Mucosa of rectum (tissue), 2 donors: ENCODE data around the gene EEF2KMT.

Experiments
- H3K27ac ChIP-seq, 2 donors: one replicate each; pipeline ENCODE4 v1.7.0; 2013; ENCODE audit warnings: inconsistent platforms in 2 of 2, low read depth in 2 of 2, low read length in 2 of 2
- H3K27me3 ChIP-seq, 2 donors: one replicate each; pipeline ENCODE4 v1.7.0; 2013; ENCODE audit warnings: low read length in 2 of 2; ENCODE audit not compliant: control insufficient read depth in 2 of 2, insufficient read depth in 2 of 2
- H3K36me3 ChIP-seq, 2 donors: one replicate each; pipeline ENCODE4 v1.7.0; 2013; ENCODE audit warnings: low read length in 2 of 2; ENCODE audit not compliant: control insufficient read depth in 2 of 2, insufficient read depth in 2 of 2
- H3K4me1 ChIP-seq, 2 donors: one replicate each; pipeline ENCODE4 v1.7.0; 2013; ENCODE audit warnings: low read length in 2 of 2, mild to moderate bottlenecking in 1 of 2; ENCODE audit not compliant: control insufficient read depth in 2 of 2, insufficient read depth in 2 of 2
- H3K4me3 ChIP-seq, 2 donors: one replicate each; pipeline ENCODE4 v1.7.0; 2013; ENCODE audit warnings: low read length in 2 of 2
- H3K9ac ChIP-seq, 2 donors: one replicate each; pipeline ENCODE4 v1.7.0; 2013; ENCODE audit warnings: low read length in 2 of 2, low read depth in 1 of 2, mild to moderate bottlenecking in 1 of 2
- H3K9me3 ChIP-seq, 2 donors: one replicate each; pipeline ENCODE4 v1.7.0; 2013; ENCODE audit warnings: low read length in 2 of 2; ENCODE audit not compliant: control insufficient read depth in 2 of 2
- donor health status: healthy.
- donor health status: Normal muscosa, but diverticular disease.

EEF2KMT gene

DNA sequence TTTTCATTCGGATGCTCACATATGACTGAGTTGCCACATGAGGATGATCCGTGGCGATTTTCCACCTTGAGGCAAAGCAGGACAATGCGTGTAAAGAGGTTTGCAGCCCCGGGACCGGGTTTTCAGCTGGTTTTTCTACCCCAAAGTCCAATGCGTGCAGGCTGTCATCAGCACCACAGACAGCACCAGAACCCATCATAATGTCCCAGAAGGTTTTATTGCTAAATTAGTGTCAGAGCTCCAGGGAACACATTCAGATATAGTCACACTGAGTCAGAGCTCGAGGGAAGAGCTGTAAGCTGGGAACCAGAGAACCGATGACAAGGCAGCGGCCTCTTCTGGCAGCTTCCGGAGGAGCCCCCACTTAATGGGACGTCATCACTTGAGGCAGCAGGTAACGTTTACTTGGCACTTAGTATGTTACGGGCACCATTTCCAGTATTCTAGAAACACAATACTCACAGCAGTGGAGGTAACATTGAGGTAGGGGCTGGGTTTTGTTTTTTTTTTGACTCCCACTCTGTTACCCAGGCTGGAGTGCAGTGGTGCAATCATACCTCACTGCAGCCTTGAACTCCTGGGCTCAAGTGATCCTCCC is 54.9 kb downstream of the EEF2KMT start:
- Histone ChIP-seq H3K27ac (no peak overlapping the region), H3K9ac (no peak overlapping the region), H3K4me3 (no peak overlapping the region), H3K27me3 (no peaks in the 10 kb centered on the region), H3K36me3 (no peaks in the 10 kb centered on the region), H3K4me1 (no peaks in the 10 kb centered on the region), H3K9me3 (no peaks in the 10 kb centered on the region)

DNA sequence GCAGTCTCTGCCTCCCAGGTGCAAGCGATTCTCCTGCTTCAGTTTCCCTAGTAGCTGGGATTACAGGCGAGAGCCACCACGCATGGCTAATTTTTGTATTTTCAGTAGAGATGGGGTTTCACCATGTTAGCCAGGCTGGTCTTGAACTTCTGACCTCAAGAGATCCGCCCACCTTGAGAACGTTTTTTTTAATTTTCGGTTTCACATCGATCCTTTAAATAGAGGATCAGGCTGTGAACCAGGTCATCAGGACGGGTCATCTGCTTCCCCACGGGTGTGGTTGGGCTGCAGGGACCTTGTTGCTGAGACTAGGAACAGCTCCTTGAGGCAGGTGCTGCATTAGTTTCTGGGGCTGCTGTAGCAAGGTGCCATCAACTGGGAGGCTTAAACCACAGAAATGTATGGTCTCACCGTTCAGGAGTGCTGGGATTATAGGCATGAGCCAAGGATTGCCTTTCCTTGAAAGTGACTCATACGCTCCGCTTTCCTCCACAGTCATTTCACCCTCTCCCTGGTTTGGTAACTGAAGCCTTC is 55.9 kb downstream of the EEF2KMT start:
- H3K27me3 ChIP-seq: no peaks in the 10 kb centered on the region
- no peak overlapping the region for H3K27ac ChIP-seq
- H3K4me3 ChIP-seq: no peak overlapping the region
- no peaks in the 10 kb centered on the region for H3K4me1 ChIP-seq
- H3K9me3 ChIP-seq: no peaks in the 10 kb centered on the region
- no peaks in the 10 kb centered on the region for H3K36me3 ChIP-seq
- H3K9ac ChIP-seq: no peak overlapping the region

DNA sequence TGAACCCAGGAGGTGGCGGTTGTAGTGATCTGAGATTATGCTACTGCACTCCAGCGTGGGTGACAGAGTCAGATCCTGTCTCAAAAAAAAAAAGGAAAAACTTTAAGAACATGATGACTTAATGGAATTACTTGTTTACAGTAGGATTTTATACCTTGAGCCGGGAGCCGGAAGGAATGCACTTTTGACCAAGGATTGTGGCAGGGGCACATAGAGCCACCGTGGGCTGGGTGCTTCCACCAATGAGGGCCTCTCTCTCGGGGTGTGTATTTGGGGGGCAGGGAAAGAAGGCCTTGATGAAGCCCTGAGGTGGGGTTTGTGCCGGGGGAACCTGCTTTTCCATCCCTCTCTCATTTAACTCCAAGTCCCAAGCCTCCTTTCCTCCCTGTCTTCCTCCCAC is 57.1 kb downstream of the EEF2KMT start:
- Histone ChIP-seq H3K36me3 (no peaks in the 10 kb centered on the region), H3K4me1 (no peaks in the 10 kb centered on the region), H3K27me3 (no peaks in the 10 kb centered on the region), H3K27ac (no peak overlapping the region), H3K4me3 (no peak overlapping the region), H3K9ac (no peak overlapping the region), H3K9me3 (no peaks in the 10 kb centered on the region)

DNA sequence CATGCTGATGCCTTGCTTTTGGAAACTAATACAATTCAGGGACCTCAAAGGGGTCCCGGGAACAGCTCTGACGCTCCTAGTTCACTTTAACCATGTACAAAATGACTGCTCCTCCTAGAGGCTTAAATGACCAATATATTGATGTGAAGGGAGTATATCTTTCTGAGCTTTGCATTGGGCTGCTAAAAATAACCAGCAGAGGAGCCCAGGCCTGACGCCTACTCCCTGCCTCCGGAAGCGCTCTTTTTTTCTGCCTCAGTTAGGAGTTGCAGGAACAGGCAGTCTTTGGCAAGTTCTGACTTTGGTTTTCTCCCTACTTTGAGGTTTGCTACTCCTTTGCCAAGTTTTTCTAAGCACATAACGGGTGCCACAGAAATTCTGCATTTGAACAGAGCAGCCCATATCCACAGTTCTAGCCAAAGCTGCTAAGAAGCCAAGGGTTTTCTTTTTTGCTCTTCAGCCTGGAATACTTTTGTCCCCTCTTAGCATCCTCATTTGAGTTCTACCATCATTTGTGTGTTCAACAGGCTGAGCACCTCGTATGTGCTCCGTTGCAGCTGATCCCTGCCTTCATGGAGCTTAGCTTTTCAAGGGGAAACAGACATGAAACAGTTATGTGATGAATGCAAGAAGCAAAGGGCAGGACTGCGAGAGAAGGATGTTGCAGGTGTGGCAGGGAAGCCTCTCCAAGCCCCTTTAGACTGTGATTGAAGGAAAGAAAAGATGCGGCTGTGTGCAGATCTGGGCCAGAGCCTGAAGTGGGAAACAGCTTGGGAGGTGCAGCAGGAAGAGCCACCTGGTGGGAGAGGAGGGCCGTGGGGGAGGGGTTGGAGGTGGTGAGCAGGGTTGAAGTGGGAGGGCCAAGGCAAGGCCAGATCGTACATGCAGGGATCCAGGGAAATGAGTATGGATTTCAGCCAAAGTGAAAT is 61.1 kb downstream of the EEF2KMT start:
- Histone ChIP-seq H3K36me3 (no peaks in the 10 kb centered on the region), H3K4me3 (no peak overlapping the region), H3K9ac (no peak overlapping the region), H3K9me3 (no peaks in the 10 kb centered on the region), H3K27me3 (no peaks in the 10 kb centered on the region), H3K27ac (no peak overlapping the region), H3K4me1 (peaks cover 15 to 21% of the 10 kb centered on the region in 2 donors)

DNA sequence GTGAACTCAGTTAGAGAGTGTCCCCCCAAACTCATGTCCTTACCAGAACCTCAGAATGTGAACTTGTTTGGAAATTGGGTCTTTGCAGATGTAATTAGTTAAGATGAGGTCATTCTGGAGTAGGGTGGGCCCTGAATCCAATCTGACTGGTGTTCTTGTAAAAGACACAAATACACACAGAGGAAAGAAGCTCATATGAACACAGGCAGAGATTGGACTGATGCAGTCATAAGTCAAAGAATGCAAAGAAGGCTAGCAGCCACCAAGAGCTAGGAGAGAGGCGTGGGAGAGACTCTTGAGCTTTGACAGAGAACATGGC is 61.7 kb downstream of the EEF2KMT start:
- Histone ChIP-seq H3K27ac (no peak overlapping the region), H3K9ac (no peak overlapping the region), H3K27me3 (no peaks in the 10 kb centered on the region), H3K4me1 (peaks cover 15 to 21% of the 10 kb centered on the region in 2 donors), H3K4me3 (no peak overlapping the region), H3K36me3 (peaks cover 0 to 2% of the 10 kb centered on the region in 2 donors), H3K9me3 (no peaks in the 10 kb centered on the region)
